Chondrocyte (in vitro differentiated cells): Measurements from ENCODE around the gene IL16. TPM values are rescaled to one million over a fixed set of nuclear protein-coding genes. Genes with fewer than 3 reads are reported as not detected.
"Not testable (repeated sequence)": the region's sequence is repeated elsewhere in the genome, so short reads cannot be mapped to it uniquely, and the experiment has no call there.

ENCODE experiments used
- DNase-seq: peaks from one replicate; pipeline ENCODE4 v3.0.0; 2021; ENCODE audit warnings: mixed read lengths, low spot score
- H3K27ac Mint-ChIP-seq: one replicate; pipeline ENCODE4 v1.8.0; 2021; ENCODE audit warnings: mild to moderate bottlenecking, moderate library complexity, mixed read lengths; ENCODE audit not compliant: unreplicated experiment
- H3K27me3 Mint-ChIP-seq: 2 replicates; pipeline ENCODE4 v1.8.0; 2021; ENCODE audit warnings: low read depth, mixed read lengths
- H3K36me3 Mint-ChIP-seq: 2 replicates; pipeline ENCODE4 v1.8.0; 2021; ENCODE audit warnings: low read depth, mixed read lengths
- H3K4me1 Mint-ChIP-seq: 2 replicates; pipeline ENCODE4 v1.8.0; 2021; ENCODE audit warnings: low read depth, mild to moderate bottlenecking, mixed read lengths
- H3K4me3 Mint-ChIP-seq: one replicate; pipeline ENCODE4 v1.8.0; 2021; ENCODE audit warnings: mild to moderate bottlenecking, moderate library complexity, mixed read lengths; ENCODE audit not compliant: unreplicated experiment
- H3K9me3 Mint-ChIP-seq: 2 replicates; pipeline ENCODE4 v1.8.0; 2021; ENCODE audit warnings: low read depth, mixed read lengths
- total RNA-seq: library from RNA; stranded (reverse); gene quantifications from 3 replicates; pipeline ENCODE4 v1.2.1, GENCODE V29; 2021
- TF ChIP-seq, protein P1 (sequence below): fragments of 200-600 bp; sonication (generic); IDR thresholded peaks from 2 replicates; pipeline ENCODE4 v1.5.0; 2021; ENCODE audit warnings: antibody characterized with exemption, mild to moderate bottlenecking, moderate library complexity

The IL16 gene
- total RNA-seq, 1 donor from 2014 or later = 2.0 TPM

- Mint-ChIP-seq H3K27me3 (peaks cover 28% of the 10 kb centered on the region), H3K9me3 (no peaks in the 10 kb centered on the region), H3K4me1 (peaks cover 18% of the 10 kb centered on the region), H3K4me3 (no peak overlapping the region), H3K36me3 (no peaks in the 10 kb centered on the region), H3K27ac (peak overlapping the region; percentile 66)
- DNase-seq = no peak
- TF ChIP-seq, protein P1, sequence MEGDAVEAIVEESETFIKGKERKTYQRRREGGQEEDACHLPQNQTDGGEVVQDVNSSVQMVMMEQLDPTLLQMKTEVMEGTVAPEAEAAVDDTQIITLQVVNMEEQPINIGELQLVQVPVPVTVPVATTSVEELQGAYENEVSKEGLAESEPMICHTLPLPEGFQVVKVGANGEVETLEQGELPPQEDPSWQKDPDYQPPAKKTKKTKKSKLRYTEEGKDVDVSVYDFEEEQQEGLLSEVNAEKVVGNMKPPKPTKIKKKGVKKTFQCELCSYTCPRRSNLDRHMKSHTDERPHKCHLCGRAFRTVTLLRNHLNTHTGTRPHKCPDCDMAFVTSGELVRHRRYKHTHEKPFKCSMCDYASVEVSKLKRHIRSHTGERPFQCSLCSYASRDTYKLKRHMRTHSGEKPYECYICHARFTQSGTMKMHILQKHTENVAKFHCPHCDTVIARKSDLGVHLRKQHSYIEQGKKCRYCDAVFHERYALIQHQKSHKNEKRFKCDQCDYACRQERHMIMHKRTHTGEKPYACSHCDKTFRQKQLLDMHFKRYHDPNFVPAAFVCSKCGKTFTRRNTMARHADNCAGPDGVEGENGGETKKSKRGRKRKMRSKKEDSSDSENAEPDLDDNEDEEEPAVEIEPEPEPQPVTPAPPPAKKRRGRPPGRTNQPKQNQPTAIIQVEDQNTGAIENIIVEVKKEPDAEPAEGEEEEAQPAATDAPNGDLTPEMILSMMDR = no peak
Observed at GRCh38 chr15:81195339-81195864, 1.3 kb upstream of the IL16 start.

DNA sequence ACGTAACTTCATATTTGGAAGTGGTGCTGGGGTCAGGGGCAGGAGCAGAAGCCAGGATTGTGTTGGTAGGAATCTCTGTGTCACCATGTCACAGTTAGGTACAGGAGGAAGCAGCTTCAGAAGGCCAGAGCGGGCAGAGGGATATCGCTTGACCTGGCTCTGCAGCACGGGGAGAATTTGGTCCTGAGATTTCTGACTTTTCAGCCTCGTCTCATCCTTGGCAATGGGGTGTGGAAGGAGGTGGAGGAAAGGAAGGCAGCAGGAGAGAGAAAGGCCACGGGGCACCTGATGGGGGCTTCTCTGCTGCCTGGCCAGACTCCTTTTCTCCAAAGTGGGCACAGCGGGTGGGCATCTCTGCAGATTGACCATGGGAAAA lies 564 bp downstream of the IL16 start:
- Mint-ChIP-seq H3K27ac (no peak overlapping the region), H3K4me1 (peaks cover 13% of the 10 kb centered on the region), H3K4me3 (no peak overlapping the region), H3K9me3 (no peaks in the 10 kb centered on the region), H3K27me3 (peaks cover 28% of the 10 kb centered on the region), H3K36me3 (no peaks in the 10 kb centered on the region)
- DNase-seq = no peak
- TF ChIP-seq, protein P1 = no peak

GRCh38 chr15:81197688-81198281 lies 1.1 kb downstream of the IL16 start:
- no peak for DNase-seq
- no peak overlapping the region for H3K4me3 Mint-ChIP-seq
- H3K36me3 Mint-ChIP-seq = no peaks in the 10 kb centered on the region
- H3K4me1 Mint-ChIP-seq = peaks cover 13% of the 10 kb centered on the region
- H3K27ac Mint-ChIP-seq = no peak overlapping the region
- no peaks in the 10 kb centered on the region for H3K9me3 Mint-ChIP-seq
- TF ChIP-seq, protein P1 = no peak
- peaks cover 28% of the 10 kb centered on the region for H3K27me3 Mint-ChIP-seq

DNA sequence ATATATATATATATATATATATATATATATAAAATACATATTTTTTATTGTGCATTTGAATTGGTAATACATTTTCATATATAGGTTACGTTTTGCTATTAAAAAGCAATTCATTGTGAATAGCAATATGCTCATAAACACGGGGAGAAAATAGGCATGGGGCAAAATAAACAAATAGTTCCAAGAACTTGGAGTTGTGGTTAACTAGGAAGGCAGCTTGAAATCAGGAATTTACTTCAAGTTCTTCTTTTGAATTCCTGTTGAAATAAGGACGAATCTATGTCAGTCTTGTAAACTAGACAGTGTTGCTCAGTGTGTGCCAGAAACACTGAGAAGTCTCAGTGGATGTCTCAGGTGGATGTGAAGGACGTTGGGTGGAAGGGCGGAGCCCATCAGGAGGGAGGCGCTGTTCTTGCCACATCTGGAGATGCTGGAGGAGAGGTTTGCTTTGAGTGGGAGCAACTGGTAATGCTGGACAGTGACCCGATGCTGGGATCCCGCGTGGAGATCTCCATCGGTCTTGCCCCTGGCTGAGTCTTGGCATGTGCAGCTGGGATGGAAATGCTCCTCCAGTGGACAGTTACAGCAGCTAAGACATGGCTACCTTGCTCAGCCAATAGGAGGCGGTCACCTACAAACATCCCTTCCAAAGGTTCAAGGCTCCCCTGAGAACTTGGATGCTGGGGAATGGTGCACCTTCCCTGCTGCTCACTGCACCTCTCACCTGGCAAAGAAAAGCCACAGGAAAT lies 2.5 kb downstream of the IL16 start:
- no peak overlapping the region for H3K4me3 Mint-ChIP-seq
- no peaks in the 10 kb centered on the region for H3K36me3 Mint-ChIP-seq
- DNase-seq = no peak
- peaks cover 23% of the 10 kb centered on the region for H3K27me3 Mint-ChIP-seq
- TF ChIP-seq, protein P1 = no peak
- H3K9me3 Mint-ChIP-seq = no peaks in the 10 kb centered on the region
- H3K27ac Mint-ChIP-seq = no peak overlapping the region
- H3K4me1 Mint-ChIP-seq = peaks cover 13% of the 10 kb centered on the region

DNA sequence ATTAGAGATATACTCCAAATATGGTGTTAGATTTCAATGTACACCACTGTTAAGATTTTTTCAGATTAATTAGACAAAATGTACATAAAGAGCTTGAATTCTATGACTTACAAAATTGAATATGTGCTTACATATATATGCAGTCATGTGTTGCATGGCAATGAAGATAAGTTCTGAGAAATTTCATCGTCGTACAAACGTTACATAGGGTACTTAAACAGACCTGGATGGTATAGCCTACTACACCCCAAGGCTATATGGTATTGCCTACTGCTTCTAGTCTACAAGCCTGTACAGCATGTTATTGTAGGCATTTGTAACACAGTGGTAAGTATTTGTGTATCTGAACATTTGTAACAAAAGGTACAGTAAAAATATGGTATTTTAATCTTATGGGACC lies 9.3 kb downstream of the IL16 start:
- Mint-ChIP-seq H3K27me3 (peaks cover 12% of the 10 kb centered on the region), H3K4me1 (no peaks in the 10 kb centered on the region), H3K9me3 (peaks cover 18% of the 10 kb centered on the region), H3K4me3 (no peak overlapping the region), H3K36me3 (peaks cover 3% of the 10 kb centered on the region), H3K27ac (no peak overlapping the region)
- no peak for DNase-seq
- TF ChIP-seq, protein P1 = no peak

DNA sequence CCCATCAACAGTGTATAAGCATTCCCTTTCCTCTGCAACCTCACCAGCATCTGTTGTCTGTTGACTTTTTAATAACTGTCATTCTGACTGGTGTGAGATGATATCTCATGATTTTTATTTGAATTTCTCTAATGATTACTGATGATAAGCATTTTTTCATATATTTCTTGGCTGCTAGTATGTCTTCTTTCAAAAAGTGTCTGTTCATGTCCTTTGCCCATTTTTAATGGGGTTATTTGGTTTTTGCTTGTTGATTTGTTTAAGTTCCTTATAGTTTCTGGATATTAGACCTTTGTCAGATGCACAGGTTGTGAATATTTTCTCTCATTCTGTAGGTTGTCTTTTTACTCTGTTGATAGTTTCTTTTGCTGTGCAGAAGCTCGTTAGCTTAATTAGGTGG lies 11.3 kb downstream of the IL16 start:
- not testable (repeated sequence) for H3K27ac Mint-ChIP-seq, H3K4me3 Mint-ChIP-seq

More for the DNA sequence above, 11.3 kb downstream of the IL16 start:
- H3K36me3 Mint-ChIP-seq, H3K4me1 Mint-ChIP-seq, DNase-seq: not testable (repeated sequence)
- H3K27me3 Mint-ChIP-seq = peaks cover 13% of the 10 kb centered on the region
- H3K9me3 Mint-ChIP-seq = peaks cover 21% of the 10 kb centered on the region
